Measurements from ENCODE around the gene LHX3.

The LHX3 gene

GRCh38 chr9:136226680-136227407 lies 21.9 kb upstream of the LHX3 start:
- Histone ChIP-seq H3K36me3 (ENCODE audit: insufficient read depth, low read length) (no peaks in the 10 kb centered on the region), H3K4me1 (ENCODE audit: insufficient read depth, low read length) (peaks cover under 1% of the 10 kb centered on the region; the same call in 1 of the 2 replicates), H3K9me3 (ENCODE audit: control insufficient read depth, insufficient read depth, low read length) (no peaks in the 10 kb centered on the region), H3K9ac (ENCODE audit: low read depth, low read length) (no peak overlapping the region)

- H3K4me1 ChIP-seq (ENCODE audit: insufficient read depth, low read length), result no peaks in the 10 kb centered on the region; the same call in 1 of the 2 replicates
- no peaks in the 10 kb centered on the region for H3K36me3 ChIP-seq (ENCODE audit: insufficient read depth, low read length)
- H3K9ac ChIP-seq (ENCODE audit: low read depth, low read length), result no peak overlapping the region
- H3K9me3 ChIP-seq (ENCODE audit: control insufficient read depth, insufficient read depth, low read length), result no peaks in the 10 kb centered on the region
These were observed 21.1 kb upstream of the LHX3 start for GRCh38 chr9:136225748-136226679.

GRCh38 chr9:136225366-136225747 lies 20.4 kb upstream of the LHX3 start:
- no peaks in the 10 kb centered on the region for H3K36me3 ChIP-seq (ENCODE audit: insufficient read depth, low read length)
- no peak overlapping the region for H3K9ac ChIP-seq (ENCODE audit: low read depth, low read length)
- no peaks in the 10 kb centered on the region for H3K9me3 ChIP-seq (ENCODE audit: control insufficient read depth, insufficient read depth, low read length)
- no peaks in the 10 kb centered on the region; the same call in 1 of the 2 replicates for H3K4me1 ChIP-seq (ENCODE audit: insufficient read depth, low read length)

GRCh38 chr9:136223871-136224640 lies 19.1 kb upstream of the LHX3 start:
- no peaks in the 10 kb centered on the region for H3K36me3 ChIP-seq (ENCODE audit: insufficient read depth, low read length)
- H3K4me1 ChIP-seq (ENCODE audit: insufficient read depth, low read length), result no peaks in the 10 kb centered on the region; the same call in 1 of the 2 replicates
- H3K9ac ChIP-seq (ENCODE audit: low read depth, low read length), result no peak overlapping the region
- H3K9me3 ChIP-seq (ENCODE audit: control insufficient read depth, insufficient read depth, low read length), result no peaks in the 10 kb centered on the region

- H3K4me1 ChIP-seq (ENCODE audit: insufficient read depth, low read length), result no peaks in the 10 kb centered on the region
- H3K36me3 ChIP-seq (ENCODE audit: insufficient read depth, low read length), result peaks cover 6% of the 10 kb centered on the region
- no peak overlapping the region for H3K9ac ChIP-seq (ENCODE audit: low read depth, low read length)
- no peaks in the 10 kb centered on the region for H3K9me3 ChIP-seq (ENCODE audit: control insufficient read depth, insufficient read depth, low read length)
These were observed 18.0 kb upstream of the LHX3 start for GRCh38 chr9:136222906-136223285.

GRCh38 chr9:136222166-136222905 lies 17.4 kb upstream of the LHX3 start:
- peaks cover 6% of the 10 kb centered on the region for H3K36me3 ChIP-seq (ENCODE audit: insufficient read depth, low read length)
- no peaks in the 10 kb centered on the region for H3K4me1 ChIP-seq (ENCODE audit: insufficient read depth, low read length)

GRCh38 chr9:136220017-136220729 lies 15.2 kb upstream of the LHX3 start:
- Histone ChIP-seq H3K9me3 (ENCODE audit: control insufficient read depth, insufficient read depth, low read length) (no peaks in the 10 kb centered on the region), H3K9ac (ENCODE audit: low read depth, low read length) (no peak overlapping the region), H3K36me3 (ENCODE audit: insufficient read depth, low read length) (peaks cover 7% of the 10 kb centered on the region), H3K4me1 (ENCODE audit: insufficient read depth, low read length) (no peaks in the 10 kb centered on the region)

More at GRCh38 chr9:136222166-136222905, 17.4 kb upstream of the LHX3 start:
- Histone ChIP-seq H3K9ac (ENCODE audit: low read depth, low read length) (no peak overlapping the region), H3K9me3 (ENCODE audit: control insufficient read depth, insufficient read depth, low read length) (no peaks in the 10 kb centered on the region)

GRCh38 chr9:136219276-136219675 lies 14.3 kb upstream of the LHX3 start:
- Histone ChIP-seq H3K9me3 (ENCODE audit: control insufficient read depth, insufficient read depth, low read length) (no peaks in the 10 kb centered on the region), H3K36me3 (ENCODE audit: insufficient read depth, low read length) (peaks cover 15% of the 10 kb centered on the region), H3K4me1 (ENCODE audit: insufficient read depth, low read length) (no peaks in the 10 kb centered on the region), H3K9ac (ENCODE audit: low read depth, low read length) (no peak overlapping the region)

- no peak overlapping the region for H3K9ac ChIP-seq (ENCODE audit: low read depth, low read length)
- peaks cover 15% of the 10 kb centered on the region for H3K36me3 ChIP-seq (ENCODE audit: insufficient read depth, low read length)
- no peaks in the 10 kb centered on the region for H3K9me3 ChIP-seq (ENCODE audit: control insufficient read depth, insufficient read depth, low read length)
- no peaks in the 10 kb centered on the region for H3K4me1 ChIP-seq (ENCODE audit: insufficient read depth, low read length)
These were observed 13.7 kb upstream of the LHX3 start for GRCh38 chr9:136218673-136219072.

- Histone ChIP-seq H3K4me1 (ENCODE audit: insufficient read depth, low read length) (no peaks in the 10 kb centered on the region), H3K36me3 (ENCODE audit: insufficient read depth, low read length) (peaks cover 15% of the 10 kb centered on the region), H3K9ac (ENCODE audit: low read depth, low read length) (no peak overlapping the region), H3K9me3 (ENCODE audit: control insufficient read depth, insufficient read depth, low read length) (no peaks in the 10 kb centered on the region)
These were observed 13.3 kb upstream of the LHX3 start for GRCh38 chr9:136218271-136218670.

- Histone ChIP-seq H3K9ac (ENCODE audit: low read depth, low read length) (no peak overlapping the region), H3K9me3 (ENCODE audit: control insufficient read depth, insufficient read depth, low read length) (no peaks in the 10 kb centered on the region), H3K36me3 (ENCODE audit: insufficient read depth, low read length) (peaks cover 15% of the 10 kb centered on the region), H3K4me1 (ENCODE audit: insufficient read depth, low read length) (no peaks in the 10 kb centered on the region)
These were observed 11.8 kb upstream of the LHX3 start for GRCh38 chr9:136216541-136217244.

GRCh38 chr9:136213733-136214132 lies 8.8 kb upstream of the LHX3 start:
- no peaks in the 10 kb centered on the region for H3K4me1 ChIP-seq (ENCODE audit: insufficient read depth, low read length)
- H3K9ac ChIP-seq (ENCODE audit: low read depth, low read length), result no peak overlapping the region
- peaks cover 12% of the 10 kb centered on the region for H3K36me3 ChIP-seq (ENCODE audit: insufficient read depth, low read length)
- H3K9me3 ChIP-seq (ENCODE audit: control insufficient read depth, insufficient read depth, low read length), result no peaks in the 10 kb centered on the region

Data from ES-I3 (cell line).